ENCODE measurements around the gene RPRD1B. TPM values are rescaled to one million over a fixed set of nuclear protein-coding genes. Genes with fewer than 3 reads are reported as not detected.

The RPRD1B gene
- total and polyA plus RNA-seq, 2 of the 4 experiments (the other 2 are of a cell fraction), result 8.4 to 9.9 TPM

DNA sequence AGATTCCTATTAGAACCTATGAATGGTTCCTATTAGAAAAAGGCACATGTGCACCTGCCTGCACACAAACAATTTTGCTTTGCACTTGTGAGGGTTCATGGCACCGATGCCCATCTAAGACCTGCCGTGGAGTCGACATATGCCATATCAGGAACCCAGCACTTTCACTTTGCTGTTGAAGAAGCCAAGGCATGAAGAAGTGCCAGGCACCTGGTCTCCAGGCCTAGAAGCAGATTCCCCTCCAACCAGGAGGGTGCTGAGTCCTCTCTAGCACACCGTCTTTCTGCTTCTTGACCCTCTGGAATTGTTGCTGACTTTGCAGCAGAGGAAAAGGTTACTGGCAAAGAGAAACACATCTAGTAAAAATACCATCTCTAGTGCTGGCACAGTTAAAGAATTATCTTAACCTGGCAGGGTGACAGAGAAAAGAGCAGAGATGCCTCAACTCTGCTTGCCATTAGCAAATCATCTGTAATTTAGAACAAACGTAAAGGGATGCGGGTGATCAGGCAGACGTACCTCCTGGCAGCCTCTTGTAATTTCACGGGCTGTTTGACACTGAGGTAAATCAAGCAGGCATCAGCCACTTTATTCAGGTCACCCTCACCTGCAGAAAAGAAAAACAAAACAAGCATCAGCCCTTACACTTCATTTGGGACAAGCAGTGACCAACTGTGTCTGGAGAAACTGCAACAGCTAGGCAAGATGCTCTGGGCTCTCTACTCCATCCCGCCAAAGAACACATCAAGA lies 37.5 kb upstream of the RPRD1B start (continued):
- TF ChIP-seq SMC3 (IDR thresholded peaks at IDR 0.05; ENCODE audit: low read depth, low read length), result no peak

GRCh38 chr20:37997516-37997915 lies 36.0 kb upstream of the RPRD1B start:
- H3K4me2 ChIP-seq (ENCODE audit: low read depth, low read length), result no peak overlapping the region
- no TSS peak for BruUV-seq (replicated peaks)
- dilution Hi-C loops (cut with HindIII; ENCODE audit: low sequenced_read_pairs, unreplicated experiment) (no loop called here), intact Hi-C loops (cut with micrococcal nuclease) (loop anchor here (10.0 kb wide), 1 partner anchor 173 kb away; no protein-coding TSS in a partner anchor), in situ Hi-C loops (cut with MboI; ENCODE audit: low sequenced_read_pairs) (no loop called here)
- H2BK5ac ChIP-seq (ENCODE audit: low read depth, low read length, poor library complexity, severe bottlenecking), result no peak overlapping the region
- CTCF ChIA-PET, result no interaction called here
- POLR2A ChIA-PET (ENCODE audit: unreplicated experiment), result no interaction called here
- H3K14ac ChIP-seq (replicated peaks; ENCODE audit: low read depth, low read length), result no peak overlapping the region
- peaks cover 33% of the 10 kb centered on the region for H3K4me1 ChIP-seq (ENCODE audit: control insufficient read depth, insufficient read depth, low read length)
- no peak overlapping the region for H4K8ac ChIP-seq (ENCODE audit: low read depth in 2 of 2, low read length in 2 of 2)
- H2AFZ ChIP-seq (replicated peaks; ENCODE audit: low read length, poor library complexity), result no peak overlapping the region
- H4K91ac ChIP-seq (ENCODE audit: insufficient read depth, low read depth, low read length), result no peak overlapping the region
- WGBS, 2 experiments (ENCODE audit: extremely low coverage in 2 of 2, insufficient read length in 1 of 2), result 94% methylated on average over 3 of the region's 3 CpGs; no CpG with 5 or more reads in 1 of the 2 experiments
- H3K23ac ChIP-seq (ENCODE audit: low read depth, low read length), result no peak overlapping the region
- H2AK9ac ChIP-seq (replicated peaks; ENCODE audit: low read depth, low read length, poor library complexity), result no peak overlapping the region
- H3K18ac ChIP-seq (ENCODE audit: low read depth, low read length), result no peak overlapping the region
- no peak for DNase-seq
- H3K9me1 ChIP-seq (ENCODE audit: insufficient read depth, low read length), result peaks cover 29% of the 10 kb centered on the region
- H4K5ac ChIP-seq (ENCODE audit: low read depth, low read length), result no peak overlapping the region
- no peak overlapping the region for H3K4me3 ChIP-seq (ENCODE audit: insufficient read depth, low read depth, low read length)
- H3K4ac ChIP-seq (ENCODE audit: low read depth, low read length), result no peak overlapping the region
- H2BK20ac ChIP-seq (ENCODE audit: low read depth, low read length), result no peak overlapping the region
- H3K36me3 ChIP-seq (ENCODE audit: control insufficient read depth, insufficient read depth, low read length), result peaks cover 38% of the 10 kb centered on the region
- H3K9ac ChIP-seq (ENCODE audit: low read depth, low read length), result no peak overlapping the region
- no peaks in the 10 kb centered on the region for H3K27me3 ChIP-seq (ENCODE audit: control insufficient read depth, insufficient read depth, low read length)
- ATAC-seq (ENCODE audit: low read depth), result no peak
- H3K56ac ChIP-seq (ENCODE audit: extremely low read depth, insufficient read depth, low read length), result no peak overlapping the region
- no peak overlapping the region for H2BK120ac ChIP-seq (ENCODE audit: low read depth, low read length)
- no peak overlapping the region for H3K27ac ChIP-seq (ENCODE audit: insufficient read depth, low read length)
- H2AK5ac ChIP-seq (ENCODE audit: low read depth, low read length), result no peak overlapping the region
- peaks cover 23% of the 10 kb centered on the region for H4K20me1 ChIP-seq (ENCODE audit: insufficient read depth, low read length)
- H2BK15ac ChIP-seq (ENCODE audit: low read depth, low read length), result no peak overlapping the region
- H3K79me1 ChIP-seq (ENCODE audit: low read depth in 1 of 2, low read length in 2 of 2), result peaks cover 13 to 37% of the 10 kb centered on the region in 2 experiments
- H3K9me3 ChIP-seq (ENCODE audit: control insufficient read depth, insufficient read depth, low read length), result no peaks in the 10 kb centered on the region
- TF ChIP-seq CEBPB (IDR thresholded peaks at IDR 0.05; ENCODE audit: low read depth, low read length) (no peak), MAZ (IDR thresholded peaks at IDR 0.05; ENCODE audit: borderline replicate concordance, low read depth, low read length) (no peak), POLR2A (IDR thresholded peaks at IDR 0.05; ENCODE audit: low read depth, low read length) (no peak), BHLHE40 (IDR thresholded peaks at IDR 0.05; ENCODE audit: low read depth, low read length) (no peak), SMC3 (IDR thresholded peaks at IDR 0.05; ENCODE audit: low read depth, low read length) (no peak), RFX5 (IDR thresholded peaks at IDR 0.05; ENCODE audit: low read depth, low read length) (no peak), RAD21 (IDR thresholded peaks at IDR 0.05; ENCODE audit: low read length) (no peak), MXI1 (IDR thresholded peaks at IDR 0.05; ENCODE audit: borderline replicate concordance, low read depth, low read length) (no peak), NFE2L2 (IDR thresholded peaks at IDR 0.05; ENCODE audit: low read depth, low read length) (no peak), RCOR1 (IDR thresholded peaks at IDR 0.05; ENCODE audit: insufficient replicate concordance, low read length) (no peak), MAFK (IDR thresholded peaks at IDR 0.05; ENCODE audit: low read depth, low read length) (no peak), CHD1 (IDR thresholded peaks at IDR 0.05; ENCODE audit: low read depth, low read length) (no peak), FOS (IDR thresholded peaks at IDR 0.05; ENCODE audit: low read depth, low read length) (no peak)
- TF ChIP-seq, protein P1, sequence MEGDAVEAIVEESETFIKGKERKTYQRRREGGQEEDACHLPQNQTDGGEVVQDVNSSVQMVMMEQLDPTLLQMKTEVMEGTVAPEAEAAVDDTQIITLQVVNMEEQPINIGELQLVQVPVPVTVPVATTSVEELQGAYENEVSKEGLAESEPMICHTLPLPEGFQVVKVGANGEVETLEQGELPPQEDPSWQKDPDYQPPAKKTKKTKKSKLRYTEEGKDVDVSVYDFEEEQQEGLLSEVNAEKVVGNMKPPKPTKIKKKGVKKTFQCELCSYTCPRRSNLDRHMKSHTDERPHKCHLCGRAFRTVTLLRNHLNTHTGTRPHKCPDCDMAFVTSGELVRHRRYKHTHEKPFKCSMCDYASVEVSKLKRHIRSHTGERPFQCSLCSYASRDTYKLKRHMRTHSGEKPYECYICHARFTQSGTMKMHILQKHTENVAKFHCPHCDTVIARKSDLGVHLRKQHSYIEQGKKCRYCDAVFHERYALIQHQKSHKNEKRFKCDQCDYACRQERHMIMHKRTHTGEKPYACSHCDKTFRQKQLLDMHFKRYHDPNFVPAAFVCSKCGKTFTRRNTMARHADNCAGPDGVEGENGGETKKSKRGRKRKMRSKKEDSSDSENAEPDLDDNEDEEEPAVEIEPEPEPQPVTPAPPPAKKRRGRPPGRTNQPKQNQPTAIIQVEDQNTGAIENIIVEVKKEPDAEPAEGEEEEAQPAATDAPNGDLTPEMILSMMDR (conservative IDR thresholded peaks at IDR 0.05; ENCODE audit: low read depth, low read length), result no peak
- TF ChIP-seq, protein P2, sequence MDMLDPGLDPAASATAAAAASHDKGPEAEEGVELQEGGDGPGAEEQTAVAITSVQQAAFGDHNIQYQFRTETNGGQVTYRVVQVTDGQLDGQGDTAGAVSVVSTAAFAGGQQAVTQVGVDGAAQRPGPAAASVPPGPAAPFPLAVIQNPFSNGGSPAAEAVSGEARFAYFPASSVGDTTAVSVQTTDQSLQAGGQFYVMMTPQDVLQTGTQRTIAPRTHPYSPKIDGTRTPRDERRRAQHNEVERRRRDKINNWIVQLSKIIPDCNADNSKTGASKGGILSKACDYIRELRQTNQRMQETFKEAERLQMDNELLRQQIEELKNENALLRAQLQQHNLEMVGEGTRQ (IDR thresholded peaks at IDR 0.05; ENCODE audit: low read depth, low read length), result no peak

All from IMR-90 (cell line).